Measurements from ENCODE around the gene A4GNT.

GRCh38 chr3:138180375-138181029 lies 48.3 kb upstream of the A4GNT start:
- TF ChIP-seq CTCF (IDR thresholded peaks at IDR 0.05; ENCODE audit: insufficient read depth, low read length), result peak; percentile 6
- no peak for TF ChIP-seq REST (IDR thresholded peaks at IDR 0.05; ENCODE audit: insufficient replicate concordance, low read depth)

All from HL-60 (cell line).